ENCODE data around the gene POLA2.
"Not testable (repeated sequence)": the region's sequence is repeated elsewhere in the genome, so short reads cannot be mapped to it uniquely, and the experiment has no call there.

POLA2 gene

DNA sequence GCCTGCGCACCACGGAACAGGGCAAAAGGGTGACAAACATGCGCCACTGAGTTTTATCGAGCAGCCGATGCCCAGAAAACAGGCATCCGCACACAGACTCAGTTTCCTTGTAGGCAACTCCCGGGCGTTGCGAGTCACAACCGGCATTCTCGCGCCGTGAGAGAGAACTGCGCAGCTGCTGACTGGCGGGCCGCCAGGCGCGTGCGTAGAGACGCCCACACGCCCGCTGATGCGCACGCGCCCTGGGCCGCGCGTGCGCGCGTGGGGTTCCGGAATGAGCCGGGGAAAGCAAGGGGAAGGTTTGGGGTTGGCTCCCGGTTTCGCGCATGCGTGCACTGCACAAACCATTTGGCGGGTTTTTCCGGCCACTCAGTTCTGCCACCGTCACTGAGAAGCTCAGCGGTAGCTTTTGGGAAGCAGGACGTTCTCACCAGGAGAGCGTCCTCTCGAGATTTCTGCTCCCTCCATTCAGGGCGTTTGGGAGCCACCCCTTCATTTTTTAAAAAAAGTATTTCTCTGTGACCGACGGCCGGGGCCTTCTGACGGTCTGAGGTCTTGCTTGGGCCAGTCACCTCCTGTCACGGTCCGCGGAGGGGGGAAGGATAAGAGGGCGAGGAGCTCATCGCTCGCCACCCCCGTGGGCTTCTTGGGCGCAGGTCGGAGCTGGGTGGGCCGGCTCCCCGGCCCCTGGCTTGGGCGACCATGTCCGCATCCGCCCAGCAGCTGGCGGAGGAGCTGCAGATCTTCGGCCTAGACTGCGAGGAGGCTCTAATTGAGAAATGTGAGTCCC lies at the start of gene POLA2:
POLA2 (plus strand) TSS at position 372 of the 790 bp plus-strand sequence; CDS start at position 703, 331 bp downstream.
- peak; percentile 98 for DNase-seq

DNA sequence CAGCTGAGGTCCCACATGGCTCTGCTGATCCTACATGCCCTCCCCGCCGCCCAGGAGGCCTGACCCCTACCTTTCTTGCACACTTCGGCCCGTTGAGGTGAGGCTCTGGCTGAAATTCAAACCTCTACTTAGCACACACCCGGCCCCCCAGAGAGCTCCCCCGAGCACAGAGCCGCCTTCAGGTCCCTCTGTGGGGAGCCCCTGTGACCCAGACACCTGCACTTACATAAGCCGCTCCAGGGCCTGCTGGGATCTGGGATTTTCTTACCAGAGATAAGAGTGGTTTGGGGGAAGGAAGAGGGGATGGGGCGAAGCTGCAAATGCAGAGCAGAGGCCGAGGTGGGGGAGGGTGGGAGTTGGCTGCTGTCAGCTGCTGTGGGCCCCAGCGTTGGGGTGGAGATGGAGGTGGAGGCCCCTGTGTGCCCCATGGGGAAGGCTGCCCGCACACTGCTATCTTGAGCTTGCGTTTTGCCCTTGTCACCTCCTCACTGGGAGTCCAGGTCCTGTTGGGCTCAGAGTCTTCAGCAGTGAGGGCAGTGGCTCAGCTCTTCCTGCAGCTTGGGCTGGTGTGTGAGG lies 49.4 kb upstream of the POLA2 start:
- DNase-seq: no peak

GRCh38 chr11:65213322-65214211 lies 48.2 kb upstream of the POLA2 start:
- no peak for DNase-seq

DNA sequence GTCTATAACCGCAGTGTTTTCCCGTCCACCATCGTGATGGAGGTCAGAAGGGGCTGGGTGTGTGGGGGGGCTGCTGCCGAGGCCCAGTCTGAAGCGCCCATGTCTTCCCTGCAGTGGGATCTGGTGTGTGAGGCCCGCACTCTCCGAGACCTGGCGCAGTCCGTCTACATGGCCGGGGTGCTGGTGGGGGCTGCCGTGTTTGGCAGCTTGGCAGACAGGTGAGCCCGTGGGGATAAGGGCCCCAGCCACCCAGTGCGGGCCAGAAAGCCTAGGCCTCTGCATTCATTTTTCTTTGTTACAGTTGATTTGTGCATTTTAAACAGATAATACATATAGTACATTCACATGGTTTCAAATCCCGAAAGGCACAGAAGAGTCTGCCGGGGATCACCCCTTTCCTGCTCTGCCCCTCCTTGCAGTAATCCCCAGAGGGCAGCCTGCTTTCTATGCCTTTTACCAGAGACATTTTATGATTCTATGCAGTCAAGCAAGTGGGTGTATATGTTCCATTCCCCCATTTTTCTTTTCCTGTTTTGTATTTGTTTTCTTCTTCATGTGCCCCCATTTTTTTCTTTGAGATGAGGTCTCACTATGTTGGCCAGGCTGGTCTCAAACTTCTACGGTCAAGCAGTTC lies 47.4 kb upstream of the POLA2 start:
- DNase-seq: no peak

DNA sequence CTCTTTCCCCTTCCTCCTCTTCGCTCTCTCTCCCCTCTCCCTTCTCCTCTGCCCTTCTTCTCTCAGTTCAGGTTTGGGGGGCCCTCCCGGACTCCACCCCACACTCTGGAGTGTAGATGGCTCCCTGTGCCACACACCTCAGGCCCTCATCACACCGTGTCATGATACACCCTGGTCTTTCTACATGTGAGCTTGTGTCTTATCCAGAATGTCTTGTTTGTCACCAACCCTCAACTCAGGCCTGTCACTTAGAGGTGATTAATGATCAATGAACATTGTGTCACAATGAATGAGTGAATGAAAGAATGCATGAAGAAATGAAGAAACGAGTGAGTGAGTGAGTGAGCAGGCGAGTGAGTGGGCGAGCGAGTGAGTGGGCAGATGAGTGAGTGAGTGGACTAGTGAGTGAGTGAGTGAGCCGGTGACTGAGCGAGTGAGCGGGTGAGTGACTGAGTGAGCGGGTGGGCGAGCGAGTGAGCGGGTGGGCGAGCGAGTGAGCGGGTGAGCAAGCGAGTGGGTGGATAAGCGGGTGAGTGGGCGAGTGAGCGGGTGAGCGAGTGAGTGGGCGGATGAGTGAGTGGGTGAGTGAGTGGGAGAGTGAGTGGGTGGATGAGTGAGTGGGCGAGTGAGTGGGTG lies 46.2 kb upstream of the POLA2 start:
- peak; percentile 64 for DNase-seq

GRCh38 chr11:65216830-65217229 lies 44.9 kb upstream of the POLA2 start:
- DNase-seq: no peak

- no peak for DNase-seq
Measured at GRCh38 chr11:65217441-65218423, 44.0 kb upstream of the POLA2 start.

- no peak for DNase-seq
Measured at GRCh38 chr11:65218446-65218845, 43.3 kb upstream of the POLA2 start.

- DNase-seq: no peak
Measured at GRCh38 chr11:65219930-65220213, 41.9 kb upstream of the POLA2 start.

DNA sequence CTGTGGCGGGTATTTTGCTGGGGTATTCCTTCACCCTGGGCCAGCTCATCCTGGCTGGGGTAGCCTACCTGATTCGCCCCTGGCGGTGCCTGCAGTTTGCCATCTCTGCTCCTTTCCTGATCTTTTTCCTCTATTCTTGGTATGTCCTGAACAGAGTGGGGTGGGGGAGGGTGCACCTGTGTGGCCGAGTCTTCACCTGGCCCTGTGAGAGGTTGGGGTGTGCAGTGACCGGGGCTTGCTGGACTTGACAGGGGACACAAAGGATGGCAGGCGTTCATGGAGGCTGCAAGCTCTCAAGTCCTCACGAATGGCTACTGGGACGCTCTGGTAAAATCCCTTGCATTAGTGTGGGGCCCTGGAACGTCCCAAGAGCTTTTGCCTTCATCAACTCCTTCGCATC lies 40.7 kb upstream of the POLA2 start:
- DNase-seq: no peak

DNA sequence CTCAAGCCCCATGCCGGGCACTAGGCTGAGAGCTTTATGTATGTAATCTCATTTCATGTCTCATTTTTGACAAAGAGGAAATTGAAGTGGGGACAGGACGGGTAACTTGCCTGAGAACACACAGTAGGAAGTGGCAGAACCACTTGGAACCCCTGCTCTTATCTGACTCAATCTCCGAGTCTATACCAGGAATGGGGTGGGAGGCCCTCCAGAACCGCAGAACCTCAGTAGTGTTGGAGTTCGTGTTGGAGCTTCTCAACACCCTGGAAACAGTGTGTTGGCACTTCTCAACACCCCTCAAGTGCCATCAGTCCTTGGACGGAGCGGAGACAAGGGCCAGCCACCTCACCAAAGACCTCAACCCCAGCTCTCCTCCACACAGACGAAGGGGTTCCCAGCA lies 38.8 kb upstream of the POLA2 start:
- no peak for DNase-seq

GRCh38 chr11:65224930-65225278 lies 36.9 kb upstream of the POLA2 start:
- no peak for DNase-seq

DNA sequence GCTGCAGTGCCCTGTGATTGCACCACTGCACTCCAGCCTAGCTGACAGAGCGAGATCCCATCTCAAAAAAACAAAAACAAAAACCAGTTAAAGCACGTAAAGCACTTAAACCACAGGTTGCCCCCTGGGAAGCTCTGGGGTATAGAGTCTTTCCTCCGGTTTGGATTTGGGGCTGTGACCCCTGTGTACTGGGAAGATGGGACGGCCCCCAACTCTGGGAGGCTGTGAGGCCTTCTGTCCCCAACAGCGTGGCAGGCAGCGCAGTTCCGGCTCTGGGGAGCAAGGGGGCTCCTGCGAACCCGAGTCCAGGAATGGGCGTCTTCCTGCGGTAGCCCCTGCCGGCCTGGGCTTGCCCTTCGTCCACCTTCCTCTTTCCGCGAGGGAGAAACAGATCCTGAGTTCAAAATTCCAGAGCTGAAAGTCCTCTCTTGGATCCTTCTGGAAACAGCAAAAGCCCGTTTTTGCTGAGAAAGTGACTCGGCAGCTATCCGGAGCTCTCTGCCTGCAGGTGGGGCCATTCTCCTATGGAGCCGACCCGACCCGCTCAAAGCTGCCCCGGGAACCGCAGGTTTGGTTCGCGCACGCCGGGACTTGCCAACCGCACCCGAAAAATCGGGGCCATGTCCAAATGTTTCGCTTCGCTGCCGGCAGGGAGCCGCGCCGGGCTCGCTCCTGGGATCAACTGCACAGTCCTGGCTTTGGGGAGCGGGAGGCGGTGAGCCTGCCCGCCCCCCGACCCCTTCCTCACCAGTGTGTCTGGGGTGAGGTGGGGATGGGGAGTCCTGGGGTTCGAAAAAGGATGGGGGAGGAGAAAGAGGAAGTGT lies 36.3 kb upstream of the POLA2 start:
- peak; percentile 69 for DNase-seq

- DNase-seq: no peak
Measured at GRCh38 chr11:65226103-65226442, 35.7 kb upstream of the POLA2 start.

DNA sequence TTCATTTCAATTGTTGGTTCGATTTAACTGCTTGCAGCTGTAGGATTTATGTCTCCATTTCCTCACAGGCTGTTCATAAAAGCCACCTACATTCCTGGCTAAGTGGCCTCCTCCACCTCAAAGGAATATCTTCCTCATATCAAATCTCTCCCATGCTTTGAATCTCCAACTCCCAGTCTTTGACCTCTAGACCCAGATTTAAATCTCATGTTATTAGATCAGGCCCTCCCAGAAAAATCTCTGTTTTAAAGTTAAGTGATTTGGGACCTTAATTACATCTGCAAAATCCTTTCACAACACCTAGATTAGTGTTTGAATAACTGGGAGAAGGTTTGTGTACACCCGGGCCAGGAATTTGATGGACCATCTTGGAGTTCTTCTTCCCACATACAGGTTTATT lies 33.9 kb upstream of the POLA2 start:
- DNase-seq: no peak

DNA sequence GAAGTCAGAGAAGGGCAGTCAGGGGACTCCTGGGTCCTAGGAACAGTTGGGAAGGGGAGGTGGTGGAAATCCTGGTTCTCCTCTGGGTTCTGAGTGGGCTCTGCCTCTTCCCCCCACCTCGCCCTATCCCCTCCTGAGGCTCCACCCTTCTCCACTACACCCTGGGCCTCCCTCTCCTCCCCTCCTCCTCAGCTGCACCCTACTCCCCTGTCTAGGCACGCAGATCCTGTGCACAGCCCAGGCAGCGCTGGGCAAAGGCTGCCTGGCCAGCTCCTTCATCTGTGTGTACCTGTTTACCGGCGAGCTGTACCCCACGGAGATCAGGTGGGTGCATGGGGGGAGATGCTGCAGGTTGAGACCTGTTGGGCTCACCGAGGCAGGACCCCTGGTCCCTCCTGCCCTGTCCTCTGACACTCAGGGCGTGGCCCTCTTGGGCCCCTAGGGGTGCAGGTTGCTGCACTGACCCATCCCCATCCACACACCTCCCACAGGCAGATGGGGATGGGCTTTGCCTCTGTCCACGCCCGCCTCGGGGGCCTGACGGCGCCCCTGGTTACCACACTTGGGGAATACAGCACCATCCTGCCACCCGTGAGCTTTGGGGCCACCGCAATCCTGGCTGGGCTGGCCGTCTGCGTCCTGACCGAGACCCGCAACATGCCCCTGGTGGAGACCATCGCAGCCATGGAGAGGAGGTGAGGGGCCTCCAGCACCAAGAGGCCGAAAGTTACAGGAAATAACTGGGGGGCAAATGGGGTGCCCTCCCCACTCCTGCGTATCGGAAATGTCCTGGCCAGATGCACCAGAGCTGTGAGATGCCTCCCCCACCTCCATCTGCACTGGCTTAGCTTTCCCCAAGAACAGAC lies 25.3 kb upstream of the POLA2 start:
- DNase-seq: no peak

GRCh38 chr11:65238302-65238701 lies 23.5 kb upstream of the POLA2 start:
- not testable (repeated sequence) for DNase-seq

DNA sequence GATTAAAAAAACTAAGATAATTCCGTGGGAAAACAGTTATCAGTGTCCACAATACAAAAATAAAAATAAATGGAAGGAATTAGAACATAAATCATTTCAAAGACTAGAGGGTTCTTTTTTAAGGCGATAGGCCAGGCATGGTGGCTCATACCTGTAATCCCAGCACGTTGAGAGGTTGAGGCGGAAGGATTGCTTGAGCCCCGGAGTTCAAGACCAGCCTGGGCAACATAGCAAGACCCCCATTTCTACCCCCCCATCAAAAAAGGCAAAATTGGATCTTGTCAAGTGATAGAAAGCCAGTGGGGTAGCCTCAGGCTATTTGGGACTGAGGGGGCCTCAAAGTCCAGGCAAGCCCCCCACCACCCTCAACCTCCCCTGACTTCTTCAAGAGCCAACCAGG lies 20.6 kb upstream of the POLA2 start:
- DNase-seq: no peak

DNA sequence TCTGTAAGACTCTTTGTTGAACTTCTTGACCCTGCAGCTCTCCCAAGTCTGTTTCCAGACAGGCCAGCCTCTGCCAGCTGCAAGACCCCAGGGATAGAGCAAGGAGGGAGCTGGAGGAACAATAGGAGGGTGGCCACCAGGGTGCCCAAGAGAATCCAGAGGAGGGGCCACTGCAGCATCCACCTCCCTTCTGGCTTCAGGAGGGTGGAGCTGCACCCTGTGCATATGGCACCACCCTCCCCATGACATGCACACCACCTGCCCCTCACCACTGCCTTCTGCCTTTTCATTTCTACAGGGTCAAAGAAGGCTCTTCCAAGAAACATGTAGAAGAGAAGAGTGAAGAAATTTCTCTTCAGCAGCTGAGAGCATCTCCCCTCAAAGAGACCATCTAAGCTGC lies 20.1 kb upstream of the POLA2 start:
- DNase-seq: no peak

DNA sequence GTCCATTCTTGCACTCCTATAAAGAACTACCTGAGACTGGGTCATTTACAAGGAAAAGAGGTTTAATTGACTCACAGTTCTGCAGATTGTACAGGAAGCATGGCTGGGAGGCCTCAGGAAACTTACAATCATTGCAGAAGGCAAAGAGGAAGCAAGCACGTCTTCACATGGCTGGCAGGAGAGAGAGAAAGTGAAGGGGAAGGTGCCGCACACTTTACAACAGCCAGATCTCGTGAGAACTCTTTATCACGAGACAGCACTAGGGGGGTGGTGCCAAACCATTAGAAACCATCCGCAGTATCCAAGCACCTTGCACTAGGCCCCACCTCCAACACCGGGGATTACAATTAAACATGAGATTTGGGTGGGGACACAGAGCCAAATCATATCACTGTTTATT lies 19.4 kb upstream of the POLA2 start:
- no peak for DNase-seq
